ENCODE data around the gene TOMM6. TPM values are rescaled to one million over a fixed set of nuclear protein-coding genes. Genes with fewer than 3 reads are reported as not detected.

The TOMM6 gene
- total RNA-seq, 2 donors from 2014 or later = 130 to 172 TPM

DNA sequence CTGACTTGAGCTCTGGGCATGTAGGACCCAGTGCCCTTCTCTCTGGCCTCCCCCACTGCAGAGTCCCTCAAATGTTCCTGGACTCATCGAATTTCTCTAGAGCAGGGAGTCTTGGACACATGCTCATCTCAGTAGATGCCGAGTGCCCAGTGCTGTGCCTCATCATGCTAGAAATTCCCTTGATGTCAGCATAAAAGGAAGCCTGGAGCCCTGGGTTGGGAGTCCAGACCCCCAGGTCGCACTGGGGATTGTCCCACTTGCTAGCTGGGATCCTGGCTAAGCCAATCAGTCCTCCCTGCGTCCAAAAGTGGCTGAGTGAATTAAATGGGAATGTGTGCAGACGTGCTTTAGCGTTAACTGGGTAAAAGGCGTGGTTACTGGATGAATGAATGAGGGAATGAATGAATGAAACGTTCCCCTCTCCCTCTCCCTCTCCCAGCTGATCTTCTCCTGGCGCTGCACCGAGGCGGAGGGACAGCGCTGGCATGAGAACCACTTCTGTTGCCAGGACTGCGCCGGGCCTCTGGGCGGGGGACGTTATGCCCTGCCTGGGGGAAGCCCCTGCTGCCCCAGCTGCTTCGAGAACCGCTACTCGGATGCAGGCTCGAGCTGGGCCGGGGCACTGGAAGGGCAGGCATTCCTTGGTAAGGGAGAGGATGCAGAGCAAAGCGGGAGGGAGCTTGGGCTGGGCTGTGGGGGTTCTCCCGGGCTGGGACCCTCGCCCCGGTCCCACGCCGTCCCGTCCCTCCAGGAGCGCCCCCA is 1.6 kb upstream of the TOMM6 start:
- TF ChIP-seq CTCF (IDR thresholded peaks at IDR 0.05) = no peak
- Histone ChIP-seq H3K4me3 (peak overlapping the region; percentile 80 to 81), H3K9me3 (no peaks in the 10 kb centered on the region), H3K4me1 (peaks cover 0 to 52% of the 10 kb centered on the region in 2 donors), H3K27me3 (no peaks in the 10 kb centered on the region), H3K36me3 (peaks cover 16% of the 10 kb centered on the region), H3K27ac (peak overlapping the region; percentile 88 to 96)
- DNase-seq (ENCODE audit: low spot score) = no peak

- peaks cover 0 to 50% of the 10 kb centered on the region in 2 donors for H3K4me1 ChIP-seq
These were observed 859 bp upstream of the TOMM6 start for GRCh38 chr6:41786451-41787218.

DNA sequence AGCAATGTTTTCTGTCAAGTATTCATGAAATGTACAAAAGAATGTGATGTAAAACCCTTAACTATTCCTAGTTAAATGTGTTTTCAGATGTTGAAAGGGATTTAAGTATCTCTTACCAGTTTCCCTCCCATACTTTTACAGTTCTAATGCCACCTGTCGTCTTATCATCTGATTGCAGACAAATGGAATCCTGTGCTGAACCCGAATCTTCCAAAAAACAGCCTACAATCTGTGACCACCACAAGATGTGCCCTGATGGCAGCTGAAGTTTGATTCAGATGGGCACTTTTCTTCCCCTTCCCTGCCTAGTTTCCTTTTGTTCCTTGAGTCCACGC is 1.9 kb downstream of the TOMM6 start:
- no peak overlapping the region for H3K4me3 ChIP-seq
- H3K9me3 ChIP-seq = no peaks in the 10 kb centered on the region
- no peak for TF ChIP-seq CTCF (IDR thresholded peaks at IDR 0.05)
- H3K4me1 ChIP-seq = peaks cover 0 to 50% of the 10 kb centered on the region in 2 donors
- no peak overlapping the region for H3K27ac ChIP-seq
- peaks cover 34% of the 10 kb centered on the region for H3K36me3 ChIP-seq
- no peak for DNase-seq (ENCODE audit: low spot score)
- no peaks in the 10 kb centered on the region for H3K27me3 ChIP-seq

More at GRCh38 chr6:41786451-41787218, 859 bp upstream of the TOMM6 start:
- H3K9me3 ChIP-seq = no peaks in the 10 kb centered on the region
- no peaks in the 10 kb centered on the region for H3K27me3 ChIP-seq
- peaks cover 24% of the 10 kb centered on the region for H3K36me3 ChIP-seq
- peak; percentile 86 for DNase-seq (ENCODE audit: low spot score)
- H3K4me3 ChIP-seq = peak overlapping the region; percentile 80 to 81
- peak; percentile 92 to 96 for TF ChIP-seq CTCF (IDR thresholded peaks at IDR 0.05)
- H3K27ac ChIP-seq = peak overlapping the region; percentile 88 to 96

DNA sequence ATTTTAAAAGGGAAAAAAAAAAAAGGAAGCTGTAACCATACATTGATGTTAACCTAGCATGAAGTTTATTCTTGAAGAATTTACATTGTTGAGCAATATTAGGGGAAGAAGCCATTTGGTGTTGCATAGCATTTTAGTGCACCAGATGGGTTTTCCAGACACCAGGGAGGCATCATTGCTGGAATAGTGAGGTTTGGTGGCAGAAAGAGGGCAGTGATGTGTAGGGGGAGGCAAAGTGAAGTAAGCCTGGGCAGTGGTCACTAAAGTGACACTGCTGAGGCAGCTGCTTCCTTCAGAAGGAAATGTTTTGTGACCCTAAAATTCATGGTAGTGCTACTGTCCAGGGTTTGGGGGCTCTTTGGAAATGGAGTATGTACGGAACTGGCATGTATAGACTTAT is 2.6 kb downstream of the TOMM6 start:
- H3K9me3 ChIP-seq = no peaks in the 10 kb centered on the region
- no peak overlapping the region for H3K27ac ChIP-seq
- peaks cover 34% of the 10 kb centered on the region for H3K36me3 ChIP-seq
- H3K27me3 ChIP-seq = no peaks in the 10 kb centered on the region
- no peak overlapping the region for H3K4me3 ChIP-seq
- H3K4me1 ChIP-seq = peaks cover 0 to 43% of the 10 kb centered on the region in 2 donors
- no peak for DNase-seq (ENCODE audit: low spot score)
- no peak for TF ChIP-seq CTCF (IDR thresholded peaks at IDR 0.05)

DNA sequence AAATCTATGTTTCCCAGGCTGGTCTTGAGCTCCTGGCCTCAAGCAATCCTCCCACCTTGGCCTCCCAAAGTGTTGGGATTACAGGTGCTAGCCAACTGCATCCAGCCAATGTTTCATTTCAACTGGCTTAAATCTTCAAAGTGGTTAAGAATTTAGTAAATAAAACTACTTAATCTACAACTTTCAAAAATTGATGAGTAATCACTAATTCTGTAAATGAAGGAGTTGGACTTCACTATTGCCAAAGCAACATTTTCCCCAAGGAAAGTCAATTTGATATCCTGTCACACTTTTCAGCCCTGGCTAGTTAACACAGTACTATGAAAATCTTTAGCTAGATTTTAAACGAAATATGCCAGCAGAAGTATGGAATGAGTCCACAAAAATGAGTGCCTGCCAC is 3.8 kb downstream of the TOMM6 start:
- no peak overlapping the region for H3K27ac ChIP-seq
- no peaks in the 10 kb centered on the region for H3K27me3 ChIP-seq
- H3K4me1 ChIP-seq = peaks cover 0 to 31% of the 10 kb centered on the region in 2 donors
- no peaks in the 10 kb centered on the region for H3K9me3 ChIP-seq
- no peak for TF ChIP-seq CTCF (IDR thresholded peaks at IDR 0.05)
- H3K4me3 ChIP-seq = no peak overlapping the region
- no peak for DNase-seq (ENCODE audit: low spot score)
- H3K36me3 ChIP-seq = peaks cover 34% of the 10 kb centered on the region
